H9 (cell line): ENCODE measurements around the gene UBE2Z. TPM values are rescaled to one million over a fixed set of nuclear protein-coding genes. Genes with fewer than 3 reads are reported as not detected.

ENCODE experiments used
- DNase-seq: peaks from one replicate; pipeline ENCODE4 v3.0.0-alpha.2; 2017
- H2AFZ ChIP-seq: one replicate; pipeline ENCODE4 v1.6.1; 2013; ENCODE audit warnings: mild to moderate bottlenecking, low read length, control low read depth, moderate library complexity
- H2AK5ac ChIP-seq: 2 replicates; pipeline ENCODE4 v1.6.1; 2013; ENCODE audit warnings: low read length, control low read depth, mixed read lengths; ENCODE audit not compliant: insufficient read length
- H2BK120ac ChIP-seq: one replicate; pipeline ENCODE4 v1.6.1; 2013; ENCODE audit warnings: low read depth, mild to moderate bottlenecking, low read length, control low read depth, inconsistent platforms; ENCODE audit not compliant: poor library complexity, severe bottlenecking
- H2BK12ac ChIP-seq: 2 replicates; pipeline ENCODE4 v1.6.1; 2013; ENCODE audit warnings: low read length, control low read depth, mixed read lengths, low read depth; ENCODE audit not compliant: insufficient read length
- H2BK15ac ChIP-seq: 2 replicates; pipeline ENCODE4 v1.6.1; 2013; ENCODE audit warnings: low read depth, low read length, control low read depth
- H2BK20ac ChIP-seq: one replicate; pipeline ENCODE4 v1.6.1; 2013; ENCODE audit warnings: low read depth, mild to moderate bottlenecking, low read length, control low read depth, inconsistent platforms; ENCODE audit not compliant: poor library complexity, severe bottlenecking
- H2BK5ac ChIP-seq: 2 replicates; pipeline ENCODE4 v1.6.1; 2013; ENCODE audit warnings: low read length, control low read depth, mixed read lengths; ENCODE audit not compliant: insufficient read length
- H3K14ac ChIP-seq: 2 replicates; pipeline ENCODE4 v1.6.1; 2013; ENCODE audit warnings: low read length, control low read depth; ENCODE audit not compliant: insufficient read depth
- H3K18ac ChIP-seq: 2 replicates; pipeline ENCODE4 v1.6.1; 2013; ENCODE audit warnings: low read depth, mild to moderate bottlenecking, mixed read lengths, low read length, control low read depth; ENCODE audit not compliant: insufficient read length
- H3K23ac ChIP-seq: 2 replicates; pipeline ENCODE4 v1.6.1; 2013; ENCODE audit warnings: low read length, control low read depth, mixed read lengths, low read depth; ENCODE audit not compliant: insufficient read length
- H3K23me2 ChIP-seq: 2 replicates; pipeline ENCODE4 v1.6.1; 2013; ENCODE audit warnings: low read depth, mild to moderate bottlenecking, mixed read lengths, low read length, control low read depth; ENCODE audit not compliant: insufficient read length, poor library complexity, severe bottlenecking
- H3K27ac ChIP-seq: 2 replicates; pipeline ENCODE4 v1.5.1; 2013; ENCODE audit warnings: low read length, control low read depth, mixed read lengths, low read depth; ENCODE audit not compliant: insufficient read length
- H3K27me3 ChIP-seq: 2 replicates; pipeline ENCODE4 v1.6.1; 2013; ENCODE audit warnings: low read length, control low read depth, inconsistent platforms; ENCODE audit not compliant: insufficient read depth
- H3K4ac ChIP-seq: 2 replicates; pipeline ENCODE4 v1.6.1; 2013; ENCODE audit warnings: low read depth, mild to moderate bottlenecking, control low read depth, inconsistent platforms, low read length, moderate library complexity
- H3K4me1 ChIP-seq: 2 replicates; pipeline ENCODE4 v1.6.1; 2013; ENCODE audit warnings: low read length, control low read depth, inconsistent platforms; ENCODE audit not compliant: insufficient read depth
- H3K4me2 ChIP-seq: 2 replicates; pipeline ENCODE4 v1.6.1; 2013; ENCODE audit warnings: low read length, control low read depth, mixed read lengths; ENCODE audit not compliant: insufficient read length, insufficient read depth
- H3K56ac ChIP-seq: 2 replicates; pipeline ENCODE4 v1.6.1; 2013; ENCODE audit warnings: low read depth, mild to moderate bottlenecking, mixed read lengths, low read length, control low read depth; ENCODE audit not compliant: insufficient read length
- H3K79me1 ChIP-seq: 2 replicates; pipeline ENCODE4 v1.6.1; 2013; ENCODE audit warnings: low read depth, mild to moderate bottlenecking, moderate library complexity, low read length, control low read depth, inconsistent platforms; ENCODE audit not compliant: insufficient read depth, poor library complexity, severe bottlenecking
- H3K79me2 ChIP-seq: 2 replicates; pipeline ENCODE4 v1.6.1; 2013; ENCODE audit warnings: low read length, control low read depth, inconsistent platforms; ENCODE audit not compliant: insufficient read depth
- H3K9ac ChIP-seq: 2 replicates; pipeline ENCODE4 v1.6.1; 2013; ENCODE audit warnings: low read length, control low read depth, mixed read lengths; ENCODE audit not compliant: insufficient read length; ENCODE audit errors: extremely low read depth
- H3K9me3 ChIP-seq: one replicate; pipeline ENCODE4 v1.6.1; 2013; ENCODE audit warnings: low read depth, low read length, inconsistent platforms; ENCODE audit not compliant: control insufficient read depth
- H3T11ph ChIP-seq: one replicate; pipeline ENCODE4 v1.6.1; 2013; ENCODE audit warnings: mild to moderate bottlenecking, low read length, control low read depth, inconsistent platforms
- H4K20me1 ChIP-seq: one replicate; pipeline ENCODE4 v1.6.1; 2013; ENCODE audit not compliant: control insufficient read depth, insufficient read length, insufficient read depth
- H4K5ac ChIP-seq: 2 replicates; pipeline ENCODE4 v1.6.1; 2013; ENCODE audit warnings: low read depth, mild to moderate bottlenecking, mixed read lengths, low read length, control low read depth; ENCODE audit not compliant: insufficient read length
- H4K8ac ChIP-seq: replicated peaks from 2 replicates; pipeline ENCODE4 v1.6.1; 2013; ENCODE audit warnings: low read length, control low read depth, mixed read lengths, low read depth; ENCODE audit not compliant: insufficient read length
- H4K91ac ChIP-seq: 2 replicates; pipeline ENCODE4 v1.6.1; 2013; ENCODE audit warnings: low read depth, mild to moderate bottlenecking, moderate library complexity, mixed read lengths, low read length, control low read depth; ENCODE audit not compliant: insufficient read length
- H3K27ac Mint-ChIP-seq, 3 experiments: 2 replicates in 2 of 3; 3 replicates in 1 of 3; pipeline ENCODE4 v1.8.0; 2020 to 2021; ENCODE audit warnings: mixed read lengths in 3 of 3, mild to moderate bottlenecking in 1 of 3, moderate library complexity in 1 of 3
- H3K27me3 Mint-ChIP-seq: 2 replicates; pipeline ENCODE4 v1.8.0; 2021; ENCODE audit warnings: low read depth, mild to moderate bottlenecking, moderate library complexity, mixed read lengths
- H3K36me3 Mint-ChIP-seq, 3 experiments: 2 replicates in 2 of 3; 3 replicates in 1 of 3; pipeline ENCODE4 v1.8.0; 2020 to 2021; ENCODE audit warnings: low read depth in 3 of 3, mixed read lengths in 3 of 3; ENCODE audit not compliant: insufficient read depth in 1 of 3
- H3K4me1 Mint-ChIP-seq, 2 experiments: 2 replicates each; pipeline ENCODE4 v1.8.0; 2020; ENCODE audit warnings: mixed read lengths in 2 of 2
- H3K4me3 Mint-ChIP-seq, 2 experiments: 2 replicates in 1 of 2; 3 replicates in 1 of 2; pipeline ENCODE4 v1.8.0; 2020 to 2021; ENCODE audit warnings: mild to moderate bottlenecking in 2 of 2, mixed read lengths in 2 of 2, moderate library complexity in 1 of 2
- H3K9me3 Mint-ChIP-seq, 2 experiments: 2 replicates in 1 of 2; 3 replicates in 1 of 2; pipeline ENCODE4 v1.8.0; 2020; ENCODE audit warnings: mild to moderate bottlenecking in 2 of 2, mixed read lengths in 2 of 2, moderate library complexity in 1 of 2
- WGBS: extraction: QIAGEN DNeasy Blood & Tissue Kit; methylation state at CpG from one replicate; pipeline ENCODE4 v1.1.7; 2013; ENCODE audit warnings: missing lambda C conversion rate, low lambda C conversion rate, mixed read lengths; ENCODE audit not compliant: insufficient read length; ENCODE audit errors: extremely low coverage; 5-methylcytosine and 5-hydroxymethylcytosine counted together
- total RNA-seq: library from RNA; stranded (reverse); gene quantifications from 2 replicates; pipeline ENCODE4 v1.2.1, GENCODE V29; 2021
- TF ChIP-seq, protein P1 (sequence below): fragments of 200-600 bp; sonication (generic); conservative IDR thresholded peaks from 3 replicates; pipeline ENCODE4 v1.8.0; 2021; ENCODE audit warnings: antibody characterized with exemption, mild to moderate bottlenecking

Gene UBE2Z
- total RNA-seq, 1 experiment from 2014 or later = 80.0 TPM

DNA sequence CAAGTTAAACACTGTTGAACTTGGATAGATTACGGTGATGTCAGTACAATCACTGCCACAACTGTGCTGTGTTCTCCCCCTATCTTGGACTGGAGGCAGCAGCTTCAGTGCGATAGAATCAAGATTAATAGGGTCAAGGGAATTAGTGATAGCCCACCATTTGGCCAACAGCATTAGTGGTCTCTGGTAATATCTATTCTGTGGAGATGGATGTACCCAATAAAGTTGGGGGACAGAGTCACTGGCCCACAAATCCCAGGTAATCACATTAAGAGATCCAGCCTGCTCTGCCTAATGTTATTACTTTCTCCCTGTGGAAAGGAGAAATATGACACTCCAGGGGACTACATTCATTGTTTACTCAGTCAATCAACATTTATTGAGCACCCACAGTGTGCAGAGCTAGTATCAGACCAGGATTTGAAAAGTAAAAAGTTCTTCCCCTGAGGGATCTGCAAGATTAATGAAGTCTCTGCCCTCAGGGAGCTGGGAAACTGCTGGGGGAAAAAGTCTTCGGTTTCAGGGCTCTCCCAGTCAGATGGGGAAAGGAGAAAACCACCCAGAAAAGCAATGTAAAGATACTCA lies 39.2 kb upstream of the UBE2Z start:
- no peak overlapping the region for H2BK120ac ChIP-seq
- H3K79me2 ChIP-seq = no peaks in the 10 kb centered on the region
- no CpG with 5 or more reads among the region's 3 CpGs for WGBS

More for the DNA sequence above, 39.2 kb upstream of the UBE2Z start:
- Histone ChIP-seq H2BK5ac (no peak overlapping the region), H3K27me3 (no peaks in the 10 kb centered on the region), H3K9ac (no peak overlapping the region), H4K8ac (no peak overlapping the region), H3T11ph (no peak overlapping the region), H2AK5ac (no peak overlapping the region), H3K56ac (no peak overlapping the region), H3K23me2 (no peaks in the 10 kb centered on the region), H2AFZ (no peak overlapping the region), H3K4me2 (no peak overlapping the region), H3K27ac (no peak overlapping the region), H3K4ac (no peak overlapping the region), H3K18ac (no peak overlapping the region), H3K4me1 (no peaks in the 10 kb centered on the region; the same call in 1 of the 2 replicates), H3K23ac (no peak overlapping the region), H4K20me1 (no peaks in the 10 kb centered on the region), H3K14ac (no peak overlapping the region), H2BK15ac (no peak overlapping the region), H4K5ac (no peak overlapping the region), H2BK20ac (no peak overlapping the region), H2BK12ac (no peak overlapping the region), H3K9me3 (no peaks in the 10 kb centered on the region), H4K91ac (no peak overlapping the region), H3K79me1 (no peaks in the 10 kb centered on the region)
- peaks cover 12% of the 10 kb centered on the region for H3K27me3 Mint-ChIP-seq
- H3K4me1 Mint-ChIP-seq = peaks cover 9 to 10% of the 10 kb centered on the region in 2 experiments
- no peak overlapping the region for H3K27ac Mint-ChIP-seq
- DNase-seq = no peak
- H3K9me3 Mint-ChIP-seq = no peaks in the 10 kb centered on the region
- H3K36me3 Mint-ChIP-seq = no peaks in the 10 kb centered on the region; a peak in 1 of 7 replicates
- no peak overlapping the region for H3K4me3 Mint-ChIP-seq
- TF ChIP-seq, protein P1, sequence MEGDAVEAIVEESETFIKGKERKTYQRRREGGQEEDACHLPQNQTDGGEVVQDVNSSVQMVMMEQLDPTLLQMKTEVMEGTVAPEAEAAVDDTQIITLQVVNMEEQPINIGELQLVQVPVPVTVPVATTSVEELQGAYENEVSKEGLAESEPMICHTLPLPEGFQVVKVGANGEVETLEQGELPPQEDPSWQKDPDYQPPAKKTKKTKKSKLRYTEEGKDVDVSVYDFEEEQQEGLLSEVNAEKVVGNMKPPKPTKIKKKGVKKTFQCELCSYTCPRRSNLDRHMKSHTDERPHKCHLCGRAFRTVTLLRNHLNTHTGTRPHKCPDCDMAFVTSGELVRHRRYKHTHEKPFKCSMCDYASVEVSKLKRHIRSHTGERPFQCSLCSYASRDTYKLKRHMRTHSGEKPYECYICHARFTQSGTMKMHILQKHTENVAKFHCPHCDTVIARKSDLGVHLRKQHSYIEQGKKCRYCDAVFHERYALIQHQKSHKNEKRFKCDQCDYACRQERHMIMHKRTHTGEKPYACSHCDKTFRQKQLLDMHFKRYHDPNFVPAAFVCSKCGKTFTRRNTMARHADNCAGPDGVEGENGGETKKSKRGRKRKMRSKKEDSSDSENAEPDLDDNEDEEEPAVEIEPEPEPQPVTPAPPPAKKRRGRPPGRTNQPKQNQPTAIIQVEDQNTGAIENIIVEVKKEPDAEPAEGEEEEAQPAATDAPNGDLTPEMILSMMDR = no peak
